GM23338 (cell line): ENCODE results near the gene ZBTB20. TPM values are rescaled to one million over a fixed set of nuclear protein-coding genes. Genes with fewer than 3 reads are reported as not detected.

Source experiments
- ATAC-seq: fragments of 200-7000 bp; cut with Tn5 transposase; 3 replicates; pipeline ENCODE4 v1.9.1; 2020
- DNase-seq: peaks from one replicate; pipeline ENCODE4 v3.0.0-alpha.2; 2015; ENCODE audit warnings: low spot score
- H2AFZ ChIP-seq: fragments of 200-600 bp; sonication (generic); 2 replicates; pipeline ENCODE4 v1.8.0; 2016; ENCODE audit warnings: antibody characterized with exemption, mild to moderate bottlenecking, moderate library complexity
- H3F3A ChIP-seq: fragments of 200-600 bp; sonication (generic); replicated peaks from 2 replicates; pipeline ENCODE4 v1.8.0; 2017; ENCODE audit warnings: antibody characterized with exemption, mixed run types, low read depth
- H3K27ac ChIP-seq: fragments of 200-600 bp; sonication (generic); 2 replicates; pipeline ENCODE4 v1.6.1; 2016; ENCODE audit warnings: low read depth
- H3K27me3 ChIP-seq: fragments of 200-600 bp; sonication (generic); 2 replicates; pipeline ENCODE4 v1.8.0; 2016; ENCODE audit warnings: mild to moderate bottlenecking, mixed run types, moderate library complexity; ENCODE audit not compliant: insufficient read depth
- H3K36me3 ChIP-seq: fragments of 200-600 bp; sonication (generic); 2 replicates; pipeline ENCODE4 v1.8.0; 2016; ENCODE audit warnings: mild to moderate bottlenecking; ENCODE audit not compliant: insufficient read depth
- H3K4me1 ChIP-seq: fragments of 200-600 bp; sonication (generic); 2 replicates; pipeline ENCODE4 v1.8.0; 2016; ENCODE audit warnings: mild to moderate bottlenecking, moderate library complexity; ENCODE audit not compliant: insufficient read depth
- H3K4me2 ChIP-seq: fragments of 200-600 bp; sonication (generic); 2 replicates; pipeline ENCODE4 v1.7.1; 2017; ENCODE audit warnings: mixed run types
- H3K4me3 ChIP-seq: fragments of 200-600 bp; sonication (generic); 2 replicates; pipeline ENCODE4 v1.6.1; 2016; ENCODE audit warnings: mixed run types
- H3K79me2 ChIP-seq: fragments of 200-600 bp; sonication (generic); replicated peaks from 2 replicates; pipeline ENCODE4 v1.8.0; 2017; ENCODE audit warnings: mild to moderate bottlenecking; ENCODE audit not compliant: insufficient read depth
- H3K9me2 ChIP-seq: fragments of 200-600 bp; sonication (generic); 2 replicates; pipeline ENCODE4 v1.8.0; 2017; ENCODE audit not compliant: insufficient read depth
- H4K20me1 ChIP-seq: fragments of 200-600 bp; sonication (generic); replicated peaks from 2 replicates; pipeline ENCODE4 v1.8.0; 2017; ENCODE audit warnings: mild to moderate bottlenecking; ENCODE audit not compliant: insufficient read depth
- H3K27ac Mint-ChIP-seq: 2 replicates; pipeline ENCODE4 v1.8.0; 2020; ENCODE audit warnings: inconsistent platforms, mild to moderate bottlenecking, moderate library complexity, mixed read lengths
- H3K27me3 Mint-ChIP-seq: 3 replicates; pipeline ENCODE4 v1.8.0; 2022; ENCODE audit warnings: low read depth, mild to moderate bottlenecking, moderate library complexity, mixed read lengths, inconsistent platforms; ENCODE audit not compliant: insufficient read depth, poor library complexity
- H3K36me3 Mint-ChIP-seq: 3 replicates; pipeline ENCODE4 v1.8.0; 2021; ENCODE audit warnings: low read depth, mild to moderate bottlenecking, inconsistent platforms, moderate library complexity, mixed read lengths
- H3K4me1 Mint-ChIP-seq: 3 replicates; pipeline ENCODE4 v1.8.0; 2020; ENCODE audit warnings: mild to moderate bottlenecking, inconsistent platforms, mixed read lengths
- H3K4me3 Mint-ChIP-seq: 3 replicates; pipeline ENCODE4 v1.8.0; 2021; ENCODE audit warnings: moderate library complexity, mild to moderate bottlenecking, inconsistent platforms, mixed read lengths
- H3K9me3 Mint-ChIP-seq: 3 replicates; pipeline ENCODE4 v1.8.0; 2020; ENCODE audit warnings: moderate library complexity, mild to moderate bottlenecking, inconsistent platforms, mixed read lengths
- CREB1 ChIP-seq: fragments of 250-450 bp; sonication (Bioruptor Pico); IDR thresholded peaks from 2 replicates; pipeline ENCODE4 v1.5.0; 2020; ENCODE audit warnings: low read depth, mild to moderate bottlenecking, moderate library complexity
- EZH2 ChIP-seq: fragments of 200-600 bp; sonication (generic); IDR thresholded peaks from one replicate; pipeline ENCODE4 v1.8.0; 2017; ENCODE audit warnings: antibody characterized with exemption, mild to moderate bottlenecking, low read depth; ENCODE audit not compliant: unreplicated experiment
- EZH2phosphoT487 ChIP-seq: fragments of 200-600 bp; sonication (generic); IDR thresholded peaks from one replicate; pipeline ENCODE4 v1.8.1; 2018; ENCODE audit warnings: antibody characterized with exemption; ENCODE audit not compliant: unreplicated experiment
- JUNB ChIP-seq: IDR thresholded peaks from one replicate; pipeline ENCODE4 v1.6.1; 2016; ENCODE audit warnings: antibody characterized with exemption; ENCODE audit not compliant: unreplicated experiment
- NANOG ChIP-seq: IDR thresholded peaks from 2 replicates; pipeline ENCODE4 v1.6.1; 2016; ENCODE audit warnings: antibody characterized with exemption, borderline replicate concordance
- POLR2AphosphoS5 ChIP-seq: IDR thresholded peaks from 2 replicates; pipeline ENCODE4 v1.6.1; 2016; ENCODE audit warnings: antibody characterized with exemption, low read depth
- STAT1 ChIP-seq: IDR thresholded peaks from one replicate; pipeline ENCODE4 v1.6.1; 2016; ENCODE audit warnings: antibody characterized with exemption; ENCODE audit not compliant: unreplicated experiment
- ZNF114 ChIP-seq: fragments of 250-450 bp; sonication (Bioruptor Pico); IDR thresholded peaks from 2 replicates; pipeline ENCODE4 v1.5.0; 2020; ENCODE audit warnings: mild to moderate bottlenecking, moderate library complexity
- ZNF331 ChIP-seq: fragments of 250-450 bp; sonication (Bioruptor Pico); IDR thresholded peaks from 2 replicates; pipeline ENCODE4 v1.5.0; 2020; ENCODE audit warnings: low read depth, mild to moderate bottlenecking, moderate library complexity
- polyA plus RNA-seq: library from polyadenylated mRNA; unstranded; fragments of >200 nt; fragmentation: Nextera tagmentation; extraction: Ambion mirVana; gene quantifications from 2 replicates; pipeline ENCODE4 v1.2.1, GENCODE V29; 2016
- total RNA-seq: library from RNA; depleted of rRNA; stranded (reverse); fragments of >200 nt; shearing (Covaris generic); gene quantifications from 2 replicates; pipeline ENCODE4 v1.2.3, GENCODE V29; 2014
- TF ChIP-seq, protein P1 (sequence below): fragments of 250-450 bp; sonication (Bioruptor Pico); IDR thresholded peaks from 2 replicates; pipeline ENCODE4 v1.5.0; 2020; ENCODE audit warnings: mild to moderate bottlenecking, moderate library complexity
- TF ChIP-seq, protein P2 (sequence below): IDR thresholded peaks from one replicate; pipeline ENCODE4 v1.6.1; 2018; ENCODE audit warnings: antibody characterized with exemption; ENCODE audit not compliant: unreplicated experiment
- TF ChIP-seq, protein P3 (sequence below), 2 experiments: fragments of 200-600 bp in 1 of 2; sonication (generic) in 1 of 2; conservative IDR thresholded peaks; 2 replicates each; pipeline versions ENCODE4 v1.5.1 to v1.6.1; 2016 to 2017; ENCODE audit warnings: antibody characterized with exemption in 2 of 2, low read depth in 2 of 2, mild to moderate bottlenecking in 2 of 2, moderate library complexity in 1 of 2
- TF ChIP-seq, protein P4 (sequence below): IDR thresholded peaks from 2 replicates; pipeline ENCODE4 v1.6.1; 2016; ENCODE audit warnings: antibody characterized with exemption

Gene ZBTB20
- total and polyA plus RNA-seq, 2 experiments from 2014 or later, result 2.0 to 3.3 TPM

DNA sequence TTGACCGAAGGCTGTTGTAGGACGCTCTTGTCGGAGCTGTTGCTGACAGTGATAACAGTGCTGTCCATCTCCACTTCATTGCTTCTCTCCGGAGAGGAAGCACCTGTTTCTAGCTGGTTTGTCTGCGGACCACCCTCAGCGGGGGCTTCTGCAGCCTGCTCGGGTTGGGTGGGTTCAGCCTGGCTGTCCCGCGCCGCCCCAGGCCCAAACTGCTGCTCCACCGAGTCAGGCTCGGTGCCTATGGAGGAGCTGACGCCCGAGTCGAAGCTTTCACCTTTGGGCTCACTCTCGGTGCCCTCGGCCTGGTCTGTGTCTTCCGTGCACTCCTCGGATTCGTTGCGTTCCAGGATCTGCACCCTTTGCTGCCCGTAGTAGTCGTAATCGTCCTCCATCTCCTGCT lies 796.4 kb downstream of the ZBTB20 start:
- Histone ChIP-seq H3F3A (no peaks in the 10 kb centered on the region), H3K36me3 (no peaks in the 10 kb centered on the region), H3K27ac (no peak overlapping the region), H3K4me1 (peaks cover 10% of the 10 kb centered on the region), H3K4me2 (no peak overlapping the region), H3K9me2 (no peaks in the 10 kb centered on the region; the same call in 1 of the 2 replicates), H3K79me2 (no peaks in the 10 kb centered on the region), H2AFZ (no peak overlapping the region), H4K20me1 (no peaks in the 10 kb centered on the region), H3K27me3 (no peaks in the 10 kb centered on the region), H3K4me3 (no peak overlapping the region)
- Mint-ChIP-seq H3K4me1 (peaks cover 2% of the 10 kb centered on the region), H3K27ac (no peak overlapping the region), H3K27me3 (peaks cover 4% of the 10 kb centered on the region), H3K36me3 (no peaks in the 10 kb centered on the region), H3K9me3 (no peaks in the 10 kb centered on the region), H3K4me3 (no peak overlapping the region)
- no peak for ATAC-seq
- DNase-seq, result no peak
- TF ChIP-seq, protein P1, sequence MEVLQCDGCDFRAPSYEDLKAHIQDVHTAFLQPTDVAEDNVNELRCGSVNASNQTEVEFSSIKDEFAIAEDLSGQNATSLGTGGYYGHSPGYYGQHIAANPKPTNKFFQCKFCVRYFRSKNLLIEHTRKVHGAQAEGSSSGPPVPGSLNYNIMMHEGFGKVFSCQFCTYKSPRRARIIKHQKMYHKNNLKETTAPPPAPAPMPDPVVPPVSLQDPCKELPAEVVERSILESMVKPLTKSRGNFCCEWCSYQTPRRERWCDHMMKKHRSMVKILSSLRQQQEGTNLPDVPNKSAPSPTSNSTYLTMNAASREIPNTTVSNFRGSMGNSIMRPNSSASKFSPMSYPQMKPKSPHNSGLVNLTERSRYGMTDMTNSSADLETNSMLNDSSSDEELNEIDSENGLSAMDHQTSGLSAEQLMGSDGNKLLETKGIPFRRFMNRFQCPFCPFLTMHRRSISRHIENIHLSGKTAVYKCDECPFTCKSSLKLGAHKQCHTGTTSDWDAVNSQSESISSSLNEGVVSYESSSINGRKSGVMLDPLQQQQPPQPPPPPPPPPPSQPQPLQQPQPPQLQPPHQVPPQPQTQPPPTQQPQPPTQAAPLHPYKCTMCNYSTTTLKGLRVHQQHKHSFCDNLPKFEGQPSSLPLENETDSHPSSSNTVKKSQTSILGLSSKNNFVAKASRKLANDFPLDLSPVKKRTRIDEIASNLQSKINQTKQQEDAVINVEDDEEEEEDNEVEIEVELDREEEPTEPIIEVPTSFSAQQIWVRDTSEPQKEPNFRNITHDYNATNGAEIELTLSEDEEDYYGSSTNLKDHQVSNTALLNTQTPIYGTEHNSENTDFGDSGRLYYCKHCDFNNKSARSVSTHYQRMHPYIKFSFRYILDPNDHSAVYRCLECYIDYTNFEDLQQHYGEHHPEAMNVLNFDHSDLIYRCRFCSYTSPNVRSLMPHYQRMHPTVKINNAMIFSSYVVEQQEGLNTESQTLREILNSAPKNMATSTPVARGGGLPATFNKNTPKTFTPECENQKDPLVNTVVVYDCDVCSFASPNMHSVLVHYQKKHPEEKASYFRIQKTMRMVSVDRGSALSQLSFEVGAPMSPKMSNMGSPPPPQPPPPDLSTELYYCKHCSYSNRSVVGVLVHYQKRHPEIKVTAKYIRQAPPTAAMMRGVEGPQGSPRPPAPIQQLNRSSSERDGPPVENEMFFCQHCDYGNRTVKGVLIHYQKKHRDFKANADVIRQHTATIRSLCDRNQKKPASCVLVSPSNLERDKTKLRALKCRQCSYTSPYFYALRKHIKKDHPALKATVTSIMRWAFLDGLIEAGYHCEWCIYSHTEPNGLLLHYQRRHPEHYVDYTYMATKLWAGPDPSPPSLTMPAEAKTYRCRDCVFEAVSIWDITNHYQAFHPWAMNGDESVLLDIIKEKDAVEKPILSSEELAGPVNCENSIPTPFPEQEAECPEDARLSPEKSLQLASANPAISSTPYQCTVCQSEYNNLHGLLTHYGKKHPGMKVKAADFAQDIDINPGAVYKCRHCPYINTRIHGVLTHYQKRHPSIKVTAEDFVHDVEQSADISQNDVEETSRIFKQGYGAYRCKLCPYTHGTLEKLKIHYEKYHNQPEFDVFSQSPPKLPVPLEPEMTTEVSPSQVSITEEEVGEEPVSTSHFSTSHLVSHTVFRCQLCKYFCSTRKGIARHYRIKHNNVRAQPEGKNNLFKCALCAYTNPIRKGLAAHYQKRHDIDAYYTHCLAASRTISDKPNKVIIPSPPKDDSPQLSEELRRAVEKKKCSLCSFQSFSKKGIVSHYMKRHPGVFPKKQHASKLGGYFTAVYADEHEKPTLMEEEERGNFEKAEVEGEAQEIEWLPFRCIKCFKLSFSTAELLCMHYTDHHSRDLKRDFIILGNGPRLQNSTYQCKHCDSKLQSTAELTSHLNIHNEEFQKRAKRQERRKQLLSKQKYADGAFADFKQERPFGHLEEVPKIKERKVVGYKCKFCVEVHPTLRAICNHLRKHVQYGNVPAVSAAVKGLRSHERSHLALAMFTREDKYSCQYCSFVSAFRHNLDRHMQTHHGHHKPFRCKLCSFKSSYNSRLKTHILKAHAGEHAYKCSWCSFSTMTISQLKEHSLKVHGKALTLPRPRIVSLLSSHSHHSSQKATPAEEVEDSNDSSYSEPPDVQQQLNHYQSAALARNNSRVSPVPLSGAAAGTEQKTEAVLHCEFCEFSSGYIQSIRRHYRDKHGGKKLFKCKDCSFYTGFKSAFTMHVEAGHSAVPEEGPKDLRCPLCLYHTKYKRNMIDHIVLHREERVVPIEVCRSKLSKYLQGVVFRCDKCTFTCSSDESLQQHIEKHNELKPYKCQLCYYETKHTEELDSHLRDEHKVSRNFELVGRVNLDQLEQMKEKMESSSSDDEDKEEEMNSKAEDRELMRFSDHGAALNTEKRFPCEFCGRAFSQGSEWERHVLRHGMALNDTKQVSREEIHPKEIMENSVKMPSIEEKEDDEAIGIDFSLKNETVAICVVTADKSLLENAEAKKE (CRISPR knock-in tag), result no peak
- TF ChIP-seq, protein P2, sequence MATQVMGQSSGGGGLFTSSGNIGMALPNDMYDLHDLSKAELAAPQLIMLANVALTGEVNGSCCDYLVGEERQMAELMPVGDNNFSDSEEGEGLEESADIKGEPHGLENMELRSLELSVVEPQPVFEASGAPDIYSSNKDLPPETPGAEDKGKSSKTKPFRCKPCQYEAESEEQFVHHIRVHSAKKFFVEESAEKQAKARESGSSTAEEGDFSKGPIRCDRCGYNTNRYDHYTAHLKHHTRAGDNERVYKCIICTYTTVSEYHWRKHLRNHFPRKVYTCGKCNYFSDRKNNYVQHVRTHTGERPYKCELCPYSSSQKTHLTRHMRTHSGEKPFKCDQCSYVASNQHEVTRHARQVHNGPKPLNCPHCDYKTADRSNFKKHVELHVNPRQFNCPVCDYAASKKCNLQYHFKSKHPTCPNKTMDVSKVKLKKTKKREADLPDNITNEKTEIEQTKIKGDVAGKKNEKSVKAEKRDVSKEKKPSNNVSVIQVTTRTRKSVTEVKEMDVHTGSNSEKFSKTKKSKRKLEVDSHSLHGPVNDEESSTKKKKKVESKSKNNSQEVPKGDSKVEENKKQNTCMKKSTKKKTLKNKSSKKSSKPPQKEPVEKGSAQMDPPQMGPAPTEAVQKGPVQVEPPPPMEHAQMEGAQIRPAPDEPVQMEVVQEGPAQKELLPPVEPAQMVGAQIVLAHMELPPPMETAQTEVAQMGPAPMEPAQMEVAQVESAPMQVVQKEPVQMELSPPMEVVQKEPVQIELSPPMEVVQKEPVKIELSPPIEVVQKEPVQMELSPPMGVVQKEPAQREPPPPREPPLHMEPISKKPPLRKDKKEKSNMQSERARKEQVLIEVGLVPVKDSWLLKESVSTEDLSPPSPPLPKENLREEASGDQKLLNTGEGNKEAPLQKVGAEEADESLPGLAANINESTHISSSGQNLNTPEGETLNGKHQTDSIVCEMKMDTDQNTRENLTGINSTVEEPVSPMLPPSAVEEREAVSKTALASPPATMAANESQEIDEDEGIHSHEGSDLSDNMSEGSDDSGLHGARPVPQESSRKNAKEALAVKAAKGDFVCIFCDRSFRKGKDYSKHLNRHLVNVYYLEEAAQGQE, result no peak
- TF ChIP-seq, protein P3, sequence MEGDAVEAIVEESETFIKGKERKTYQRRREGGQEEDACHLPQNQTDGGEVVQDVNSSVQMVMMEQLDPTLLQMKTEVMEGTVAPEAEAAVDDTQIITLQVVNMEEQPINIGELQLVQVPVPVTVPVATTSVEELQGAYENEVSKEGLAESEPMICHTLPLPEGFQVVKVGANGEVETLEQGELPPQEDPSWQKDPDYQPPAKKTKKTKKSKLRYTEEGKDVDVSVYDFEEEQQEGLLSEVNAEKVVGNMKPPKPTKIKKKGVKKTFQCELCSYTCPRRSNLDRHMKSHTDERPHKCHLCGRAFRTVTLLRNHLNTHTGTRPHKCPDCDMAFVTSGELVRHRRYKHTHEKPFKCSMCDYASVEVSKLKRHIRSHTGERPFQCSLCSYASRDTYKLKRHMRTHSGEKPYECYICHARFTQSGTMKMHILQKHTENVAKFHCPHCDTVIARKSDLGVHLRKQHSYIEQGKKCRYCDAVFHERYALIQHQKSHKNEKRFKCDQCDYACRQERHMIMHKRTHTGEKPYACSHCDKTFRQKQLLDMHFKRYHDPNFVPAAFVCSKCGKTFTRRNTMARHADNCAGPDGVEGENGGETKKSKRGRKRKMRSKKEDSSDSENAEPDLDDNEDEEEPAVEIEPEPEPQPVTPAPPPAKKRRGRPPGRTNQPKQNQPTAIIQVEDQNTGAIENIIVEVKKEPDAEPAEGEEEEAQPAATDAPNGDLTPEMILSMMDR (conservative IDR thresholded peaks at IDR 0.05; ENCODE audit: low read depth in 2 of 2), result no peak
- TF ChIP-seq CREB1 (CRISPR knock-in tag), result no peak
- TF ChIP-seq, protein P4, sequence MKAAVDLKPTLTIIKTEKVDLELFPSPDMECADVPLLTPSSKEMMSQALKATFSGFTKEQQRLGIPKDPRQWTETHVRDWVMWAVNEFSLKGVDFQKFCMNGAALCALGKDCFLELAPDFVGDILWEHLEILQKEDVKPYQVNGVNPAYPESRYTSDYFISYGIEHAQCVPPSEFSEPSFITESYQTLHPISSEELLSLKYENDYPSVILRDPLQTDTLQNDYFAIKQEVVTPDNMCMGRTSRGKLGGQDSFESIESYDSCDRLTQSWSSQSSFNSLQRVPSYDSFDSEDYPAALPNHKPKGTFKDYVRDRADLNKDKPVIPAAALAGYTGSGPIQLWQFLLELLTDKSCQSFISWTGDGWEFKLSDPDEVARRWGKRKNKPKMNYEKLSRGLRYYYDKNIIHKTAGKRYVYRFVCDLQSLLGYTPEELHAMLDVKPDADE, result no peak
- no peak for TF ChIP-seq ZNF331 (CRISPR knock-in tag)
- TF ChIP-seq EZH2, result no peak
- TF ChIP-seq EZH2phosphoT487, result no peak
- no peak for TF ChIP-seq JUNB
- TF ChIP-seq NANOG, result no peak
- TF ChIP-seq STAT1, result no peak
- no peak for TF ChIP-seq ZNF114 (CRISPR knock-in tag)
- TF ChIP-seq POLR2AphosphoS5, result no peak
